IPS DF 4.7 (cell line): ENCODE measurements around the gene IFT172.
"Not testable (repeated sequence)": the region's sequence is repeated elsewhere in the genome, so short reads cannot be mapped to it uniquely, and the experiment has no call there.

Experiments
- DNase-seq: peaks from one replicate; pipeline ENCODE4 v3.0.0-alpha.2; 2013; ENCODE audit warnings: low spot score; ENCODE audit errors: extremely low read depth

The IFT172 gene, protein sequence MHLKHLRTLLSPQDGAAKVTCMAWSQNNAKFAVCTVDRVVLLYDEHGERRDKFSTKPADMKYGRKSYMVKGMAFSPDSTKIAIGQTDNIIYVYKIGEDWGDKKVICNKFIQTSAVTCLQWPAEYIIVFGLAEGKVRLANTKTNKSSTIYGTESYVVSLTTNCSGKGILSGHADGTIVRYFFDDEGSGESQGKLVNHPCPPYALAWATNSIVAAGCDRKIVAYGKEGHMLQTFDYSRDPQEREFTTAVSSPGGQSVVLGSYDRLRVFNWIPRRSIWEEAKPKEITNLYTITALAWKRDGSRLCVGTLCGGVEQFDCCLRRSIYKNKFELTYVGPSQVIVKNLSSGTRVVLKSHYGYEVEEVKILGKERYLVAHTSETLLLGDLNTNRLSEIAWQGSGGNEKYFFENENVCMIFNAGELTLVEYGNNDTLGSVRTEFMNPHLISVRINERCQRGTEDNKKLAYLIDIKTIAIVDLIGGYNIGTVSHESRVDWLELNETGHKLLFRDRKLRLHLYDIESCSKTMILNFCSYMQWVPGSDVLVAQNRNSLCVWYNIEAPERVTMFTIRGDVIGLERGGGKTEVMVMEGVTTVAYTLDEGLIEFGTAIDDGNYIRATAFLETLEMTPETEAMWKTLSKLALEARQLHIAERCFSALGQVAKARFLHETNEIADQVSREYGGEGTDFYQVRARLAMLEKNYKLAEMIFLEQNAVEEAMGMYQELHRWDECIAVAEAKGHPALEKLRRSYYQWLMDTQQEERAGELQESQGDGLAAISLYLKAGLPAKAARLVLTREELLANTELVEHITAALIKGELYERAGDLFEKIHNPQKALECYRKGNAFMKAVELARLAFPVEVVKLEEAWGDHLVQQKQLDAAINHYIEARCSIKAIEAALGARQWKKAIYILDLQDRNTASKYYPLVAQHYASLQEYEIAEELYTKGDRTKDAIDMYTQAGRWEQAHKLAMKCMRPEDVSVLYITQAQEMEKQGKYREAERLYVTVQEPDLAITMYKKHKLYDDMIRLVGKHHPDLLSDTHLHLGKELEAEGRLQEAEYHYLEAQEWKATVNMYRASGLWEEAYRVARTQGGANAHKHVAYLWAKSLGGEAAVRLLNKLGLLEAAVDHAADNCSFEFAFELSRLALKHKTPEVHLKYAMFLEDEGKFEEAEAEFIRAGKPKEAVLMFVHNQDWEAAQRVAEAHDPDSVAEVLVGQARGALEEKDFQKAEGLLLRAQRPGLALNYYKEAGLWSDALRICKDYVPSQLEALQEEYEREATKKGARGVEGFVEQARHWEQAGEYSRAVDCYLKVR (N-terminal part only)

DNA sequence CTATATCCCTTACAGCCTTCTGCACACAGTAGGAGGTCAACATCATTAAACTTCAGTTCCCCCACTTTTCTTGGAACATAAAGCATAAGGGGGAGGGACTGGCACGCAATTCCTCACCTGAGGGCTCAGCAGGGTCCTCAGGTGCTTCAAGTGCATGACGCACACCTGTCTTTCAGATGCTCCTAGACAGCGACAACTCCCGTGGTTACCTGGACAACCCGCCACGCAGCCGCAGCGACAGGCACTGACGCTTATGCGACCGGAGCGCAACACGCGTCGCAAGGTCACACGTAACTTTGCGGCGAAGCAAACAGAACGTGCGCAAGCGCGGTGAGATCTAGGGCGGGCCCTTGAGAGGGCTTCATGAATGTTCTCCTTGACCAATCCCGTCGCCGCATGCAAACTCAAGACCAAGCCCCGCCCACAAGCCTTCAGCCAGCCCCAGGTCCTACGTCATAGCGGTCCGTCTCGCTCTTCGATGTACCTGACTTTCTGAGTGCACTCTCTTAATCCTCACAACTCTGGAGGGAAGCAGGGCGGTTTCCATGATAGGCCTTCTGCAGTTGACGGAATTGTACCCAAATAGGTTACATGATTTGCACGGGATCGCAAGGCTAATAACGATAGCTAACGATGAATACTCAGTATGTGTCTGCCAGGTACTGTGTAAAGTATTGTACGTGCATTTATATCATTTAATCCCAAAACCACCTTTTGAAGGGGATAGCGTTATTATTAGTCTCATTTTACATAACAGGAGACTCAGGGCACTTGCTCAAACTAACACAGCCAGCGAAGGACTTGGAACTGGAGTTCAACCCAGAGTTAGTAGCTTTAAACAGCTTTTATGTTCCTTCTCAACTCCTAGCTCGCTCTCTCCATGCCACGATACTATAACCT, at the start of gene IFT172:
TSS of gene IFT172 (minus strand) at position 246 of the 900 bp plus-strand sequence. CDS start at position 156, 90 bp downstream.
- peak; percentile 96 for DNase-seq

DNA sequence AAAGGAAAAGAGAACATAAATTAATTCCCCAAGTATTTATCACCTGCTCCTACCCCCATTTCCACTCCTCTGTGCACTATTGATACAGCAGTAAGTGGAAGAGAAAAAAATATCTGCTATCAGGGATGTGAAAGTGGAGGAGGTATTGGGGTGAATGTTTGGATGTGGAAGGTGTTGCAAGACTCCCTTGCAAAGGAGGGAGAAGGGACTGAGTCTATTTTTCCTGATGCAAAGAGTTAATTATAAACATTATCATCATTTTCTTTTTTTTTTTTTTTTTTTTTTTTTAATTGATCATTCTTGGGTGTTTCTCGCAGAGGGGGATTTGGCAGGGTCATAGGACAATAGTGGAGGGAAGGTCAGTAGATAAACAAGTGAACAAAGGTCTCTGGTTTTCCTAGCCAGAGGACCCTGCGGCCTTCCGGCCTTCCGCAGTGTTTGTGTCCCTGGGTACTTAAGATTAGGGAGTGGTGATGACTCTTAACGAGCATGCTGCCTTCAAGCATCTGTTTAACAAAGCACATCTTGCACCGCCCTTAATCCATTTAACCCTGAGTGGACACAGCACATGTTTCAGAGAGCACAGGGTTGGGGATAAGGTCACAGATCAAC, 49.4 kb upstream of the IFT172 start:
- DNase-seq, result not testable (repeated sequence)

DNA sequence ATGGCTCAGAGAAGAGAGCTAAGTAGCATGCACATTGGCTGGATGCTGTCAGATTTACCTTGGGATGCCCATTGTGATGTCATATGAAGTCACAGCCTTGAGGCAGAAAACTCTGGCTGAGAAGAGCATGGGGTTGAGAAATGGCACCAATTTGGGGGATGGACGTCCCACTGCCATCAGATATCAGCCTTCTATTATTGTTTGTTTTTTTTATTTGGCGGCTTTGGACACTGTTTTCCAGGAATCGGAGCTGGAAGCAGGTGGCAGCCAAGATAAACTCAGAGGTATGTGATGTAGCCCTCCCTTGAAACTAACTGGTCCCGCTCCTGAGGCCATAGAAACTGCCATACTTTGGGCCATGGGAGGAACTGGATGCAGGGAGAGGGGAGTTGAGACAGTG, 47.7 kb upstream of the IFT172 start:
- DNase-seq, result no peak

DNA sequence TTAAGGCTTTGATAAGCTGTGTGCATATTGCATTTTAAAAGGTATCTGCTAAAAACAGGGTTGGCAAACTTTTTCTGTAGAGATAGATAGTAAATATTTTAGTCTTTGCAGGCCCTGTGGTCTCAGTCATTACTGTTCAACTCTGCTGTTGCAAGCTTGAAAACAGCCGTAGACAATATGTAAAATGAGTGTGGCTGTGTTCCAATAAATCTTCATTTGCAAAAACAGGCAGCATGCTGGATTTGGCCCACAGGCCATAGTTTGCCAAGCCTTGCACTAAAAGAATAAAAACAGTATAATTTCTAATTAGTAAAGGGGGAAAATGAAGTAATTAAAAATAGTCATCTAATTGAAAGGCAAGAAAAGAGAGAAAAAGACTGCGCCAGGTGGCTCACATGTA, 42.4 kb upstream of the IFT172 start:
- DNase-seq, result no peak

DNA sequence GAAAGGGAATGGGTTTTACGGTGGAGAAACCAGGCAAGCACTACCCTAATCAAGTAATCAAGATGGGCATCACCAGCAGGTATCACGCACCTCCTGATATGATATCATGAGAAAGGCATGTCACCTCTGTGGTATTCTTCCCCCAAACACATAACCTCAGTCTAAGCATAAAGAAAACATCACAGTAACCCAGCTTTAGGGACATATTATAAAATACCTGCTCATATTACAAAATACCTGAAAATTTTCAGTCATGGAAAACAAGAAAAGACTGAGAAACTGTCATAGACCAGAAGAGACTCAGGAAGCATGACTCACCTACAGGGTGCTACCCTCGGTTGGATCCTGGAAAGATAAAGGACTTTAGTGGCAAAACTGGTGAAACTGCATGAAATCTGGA, 37.6 kb upstream of the IFT172 start:
- no peak for DNase-seq

DNA sequence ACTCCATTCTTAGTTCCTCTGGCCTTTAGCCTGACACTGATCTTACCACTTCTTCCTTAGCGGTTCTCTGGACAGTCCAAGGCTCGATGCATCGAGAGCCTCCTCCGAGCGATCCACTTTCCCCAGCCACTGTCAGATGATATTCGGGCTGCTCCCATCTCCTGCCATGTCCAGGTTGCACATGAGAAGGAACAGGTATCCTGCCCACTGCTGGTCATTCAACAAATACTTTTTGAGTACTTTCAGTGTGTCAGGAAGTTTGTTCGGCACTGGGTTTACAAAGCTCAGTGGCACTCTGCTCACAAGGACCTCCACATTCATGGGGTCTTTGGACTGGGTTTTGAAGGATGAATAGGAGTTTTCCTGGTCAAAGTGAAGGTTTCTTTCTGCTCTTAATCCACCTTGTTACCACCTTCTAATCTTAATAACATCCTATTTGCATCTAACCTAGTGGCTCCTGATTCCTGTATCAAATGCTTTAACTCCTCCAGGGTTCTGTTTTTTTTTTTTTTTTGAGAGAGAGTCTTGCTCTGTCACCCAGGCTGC, 32.9 kb upstream of the IFT172 start:
- no peak for DNase-seq

DNA sequence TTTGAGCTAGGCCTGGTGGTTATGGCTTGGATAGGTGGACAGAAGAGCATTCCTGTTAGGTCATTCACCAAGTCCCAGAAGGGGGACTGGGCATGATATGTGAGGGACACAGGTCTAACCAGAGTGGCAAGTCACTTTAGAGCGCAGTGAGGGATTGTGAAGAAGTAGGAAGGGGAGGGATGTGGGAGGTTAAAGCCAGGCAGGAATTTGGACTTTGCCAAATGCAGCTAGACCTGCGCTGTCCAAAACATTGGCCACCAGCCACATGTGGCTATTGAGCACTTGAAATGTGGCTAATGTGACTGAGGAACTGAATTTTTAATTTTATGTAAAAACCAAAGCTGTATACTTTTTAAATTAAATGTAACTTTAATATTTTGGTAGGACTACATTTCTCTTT, 30.8 kb upstream of the IFT172 start:
- no peak for DNase-seq

DNA sequence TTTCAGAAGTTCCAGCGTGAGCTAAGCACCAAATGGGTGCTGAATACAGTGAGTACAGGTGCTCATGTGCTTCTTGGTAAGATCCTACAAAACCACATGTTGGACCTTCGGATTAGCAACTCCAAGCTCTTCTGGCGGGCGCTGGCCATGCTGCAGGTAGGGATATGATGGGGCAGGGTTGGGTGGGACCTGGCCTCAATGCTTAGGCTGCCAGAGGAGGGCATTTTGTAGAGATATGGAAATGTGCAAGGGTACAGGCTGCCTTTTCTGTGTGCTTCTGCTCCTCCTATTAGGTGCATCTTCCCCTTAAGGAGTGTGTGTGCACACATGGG, 29.2 kb upstream of the IFT172 start:
- DNase-seq, result no peak

DNA sequence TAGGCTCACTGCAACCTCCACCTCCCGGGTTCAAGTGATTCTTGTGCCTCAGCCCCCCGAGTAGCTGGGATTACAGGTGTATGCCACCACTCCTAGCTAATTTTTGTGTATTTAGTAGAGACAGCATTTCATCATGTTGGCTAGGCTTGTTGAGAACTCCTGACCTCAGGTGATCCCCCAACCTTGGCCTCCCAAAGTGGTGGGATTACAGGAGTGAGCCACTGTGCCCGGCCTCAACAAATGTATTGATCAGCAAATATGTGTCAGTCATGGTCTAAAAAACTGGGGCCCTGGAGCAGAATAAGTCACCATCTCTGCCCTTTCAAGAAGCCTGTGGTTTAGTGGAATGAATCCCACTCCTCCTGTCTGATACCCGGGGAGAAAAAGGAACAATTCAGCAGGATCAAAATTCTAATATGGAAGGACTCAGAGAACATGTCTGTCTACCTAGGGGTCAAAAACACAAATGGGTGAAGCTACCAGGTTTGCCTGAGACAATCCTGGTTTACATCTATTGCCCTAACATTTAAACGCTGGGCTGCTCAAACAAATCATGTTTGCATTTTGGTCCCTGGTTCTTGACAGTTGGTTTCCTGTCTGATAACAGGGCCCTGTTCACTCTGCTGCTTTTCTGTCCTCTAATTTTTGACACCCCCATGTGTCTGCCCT, 28.7 kb upstream of the IFT172 start:
- DNase-seq, result no peak

DNA sequence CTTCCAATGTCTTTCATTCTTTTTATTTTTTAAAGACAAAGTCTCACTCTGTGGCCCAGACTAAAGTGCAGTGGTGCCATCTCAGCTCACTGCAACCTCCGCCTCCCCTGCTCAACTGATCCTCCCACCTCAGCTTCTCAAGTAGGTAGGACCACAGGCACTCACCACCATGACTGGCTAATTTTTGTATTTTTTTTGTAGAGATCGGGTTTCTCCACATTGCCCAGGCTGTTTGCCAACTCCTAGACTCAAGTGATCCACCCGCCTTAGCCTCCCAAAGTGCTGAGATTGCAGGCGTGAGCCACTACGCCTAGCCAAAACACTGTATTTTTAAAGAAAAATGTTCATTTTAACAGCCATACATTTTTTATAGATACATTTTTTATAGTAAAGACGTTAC, 19.8 kb upstream of the IFT172 start:
- no peak for DNase-seq

DNA sequence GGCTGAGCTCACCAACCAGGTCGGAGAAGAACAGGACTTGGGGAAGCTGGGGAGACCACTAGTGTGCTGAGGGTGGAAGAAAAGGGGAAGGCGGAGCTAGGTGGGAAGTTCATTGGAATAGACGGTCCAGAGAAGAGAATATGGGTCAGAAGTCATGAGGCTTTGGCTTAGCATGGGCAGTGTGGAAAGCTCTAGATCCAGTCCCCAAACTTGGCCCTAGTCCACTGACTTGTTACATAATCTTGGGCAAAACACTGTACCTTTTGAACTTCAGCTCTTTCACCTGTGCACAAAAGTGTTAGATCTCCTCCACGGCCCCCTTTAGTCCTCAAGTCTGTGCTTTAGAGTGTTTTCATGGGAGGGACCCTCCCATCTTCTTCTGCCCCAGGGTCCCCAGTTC, 17.8 kb upstream of the IFT172 start:
- DNase-seq, result no peak

DNA sequence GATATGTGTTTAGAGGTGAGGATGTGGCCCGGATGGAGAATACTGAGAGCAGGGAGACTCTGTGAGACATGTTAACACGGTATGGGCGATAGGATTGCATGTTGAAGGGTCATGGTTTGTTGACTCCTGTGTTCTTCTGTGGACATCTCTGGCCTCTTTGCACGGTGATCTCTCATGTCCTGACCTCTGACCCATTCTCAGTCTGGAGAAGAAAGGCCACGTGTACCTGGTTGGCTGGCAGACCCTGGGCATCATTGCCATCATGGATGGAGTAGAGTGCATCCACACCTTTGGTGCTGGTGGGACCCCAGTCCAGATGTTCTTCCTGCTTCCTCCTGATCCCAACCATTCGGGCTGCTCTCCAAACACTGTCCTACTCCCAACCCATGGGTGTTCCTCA, 17.0 kb upstream of the IFT172 start:
- no peak for DNase-seq

DNA sequence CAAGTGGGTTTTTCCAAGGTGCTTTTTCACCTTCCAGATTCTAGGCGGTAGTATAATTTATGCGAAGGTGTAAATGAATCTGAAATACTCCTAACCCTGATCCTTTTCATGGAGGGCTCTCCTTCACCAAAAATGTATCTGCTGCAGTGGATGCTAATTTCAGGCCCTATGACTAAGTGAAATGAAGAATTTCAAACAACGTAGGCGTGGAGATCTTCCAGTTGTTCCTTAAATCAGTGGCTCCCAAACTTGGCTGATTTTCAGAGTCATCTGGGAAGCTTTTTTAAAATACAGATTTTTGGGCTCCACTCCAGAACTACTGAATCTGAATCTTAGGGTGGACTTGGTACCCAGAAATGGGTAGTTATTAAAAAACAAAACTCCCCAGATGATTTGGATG, 12.6 kb upstream of the IFT172 start:
- DNase-seq, result no peak

DNA sequence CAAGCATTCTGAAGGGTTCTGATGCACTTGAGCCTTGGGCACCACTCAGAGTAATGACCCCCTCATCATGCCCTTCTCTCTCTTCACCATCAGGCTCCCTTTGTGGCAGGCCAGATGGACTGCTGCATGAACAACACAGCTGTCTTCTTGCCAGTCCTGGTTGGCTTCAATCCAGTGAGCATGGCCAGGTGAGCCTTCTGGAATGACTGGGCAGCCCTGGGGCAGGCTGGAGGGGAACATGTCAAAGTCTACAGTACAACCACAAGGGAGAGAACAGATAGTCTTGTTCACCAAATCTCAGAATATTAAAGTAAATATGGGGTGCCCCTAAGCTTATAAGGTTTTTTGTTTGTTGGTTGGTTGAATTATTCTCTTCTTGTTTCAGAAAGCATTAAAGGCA, 11.5 kb upstream of the IFT172 start:
- DNase-seq, result no peak

DNA sequence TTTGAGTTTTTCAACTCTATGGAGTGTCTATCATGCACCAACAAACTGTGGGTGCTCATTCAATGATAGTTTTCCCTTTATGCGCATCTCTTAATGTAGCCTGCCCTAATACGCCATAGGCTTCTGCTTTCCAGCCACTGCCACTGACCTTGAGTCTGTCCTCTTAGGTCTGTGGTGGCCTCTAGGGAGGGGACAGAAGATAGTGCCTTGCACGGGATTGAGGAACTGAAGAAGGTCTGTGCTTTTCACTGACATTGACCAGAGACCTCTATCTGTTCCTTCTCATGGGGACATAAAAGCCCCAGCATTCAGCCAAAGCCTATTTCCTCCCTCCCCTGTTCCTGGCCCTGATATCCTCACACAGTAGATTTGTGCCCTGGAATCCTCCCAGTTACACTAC, 9.4 kb upstream of the IFT172 start:
- DNase-seq, result no peak

DNA sequence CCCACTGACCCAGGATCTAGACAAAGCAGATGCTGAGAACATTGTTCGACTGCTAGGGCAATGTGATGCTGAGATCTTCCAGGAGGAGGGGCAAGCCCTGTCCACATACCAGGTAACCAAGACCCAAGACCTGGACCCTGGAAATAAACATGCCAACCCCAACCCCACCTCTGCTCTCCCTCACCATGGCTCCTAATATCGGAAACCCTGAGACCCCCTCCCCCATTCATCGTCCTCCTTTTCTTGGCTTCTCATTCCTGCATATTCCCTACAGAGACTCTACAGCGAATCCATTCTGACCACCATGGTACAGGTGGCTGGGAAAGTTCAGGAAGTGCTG, 7.7 kb upstream of the IFT172 start:
- no peak for DNase-seq

DNA sequence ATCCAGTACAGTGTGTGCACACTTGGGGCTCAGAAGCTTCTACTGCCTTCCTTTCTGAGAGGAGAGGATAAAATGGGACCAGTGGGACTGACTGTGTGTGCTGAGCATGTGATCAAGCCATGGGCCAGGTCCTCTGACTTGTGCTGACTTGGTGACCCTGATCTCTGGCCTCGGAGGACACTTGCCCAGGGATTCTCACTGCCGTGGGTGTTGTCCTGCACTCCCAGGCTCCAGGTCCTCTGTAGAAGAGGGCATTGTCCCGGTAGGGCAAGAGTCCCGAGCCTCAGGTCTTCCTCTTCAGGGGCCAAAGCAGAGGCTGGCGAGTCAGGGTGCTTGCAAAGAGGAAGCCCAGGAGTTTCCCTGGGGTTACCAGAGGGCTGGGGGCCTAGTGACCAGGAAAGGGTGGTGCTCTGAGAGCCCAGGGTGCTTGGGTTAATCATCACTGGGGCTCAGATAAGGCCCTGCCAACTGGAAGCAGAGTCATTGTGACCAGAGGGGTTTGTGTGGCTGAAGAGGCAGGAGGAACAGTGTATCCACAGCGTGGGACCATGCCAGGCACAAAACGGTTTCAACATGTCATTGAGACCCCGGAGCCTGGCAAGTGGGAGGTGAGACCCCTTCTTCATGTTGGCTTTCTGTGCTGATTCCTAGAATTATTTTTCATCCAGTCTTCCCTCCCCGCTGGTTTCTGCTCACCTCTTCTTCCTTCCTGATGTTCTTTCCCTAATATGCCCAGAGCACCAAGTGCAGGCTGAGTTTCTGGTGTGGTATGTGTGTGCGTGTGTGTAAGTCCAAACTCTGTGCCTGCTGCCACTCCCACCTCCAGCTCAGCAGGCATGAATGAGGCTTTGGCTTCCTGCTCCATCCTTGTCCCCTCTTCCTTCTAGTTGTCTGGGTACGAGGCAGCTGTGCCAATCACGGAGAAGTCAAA, 7.1 kb upstream of the IFT172 start, which contains the start of gene GCKR:
TSS of gene GCKR (plus strand) at position 483 of the 931 bp plus-strand sequence. CDS start at position 549, 66 bp downstream.
- DNase-seq, result no peak

DNA sequence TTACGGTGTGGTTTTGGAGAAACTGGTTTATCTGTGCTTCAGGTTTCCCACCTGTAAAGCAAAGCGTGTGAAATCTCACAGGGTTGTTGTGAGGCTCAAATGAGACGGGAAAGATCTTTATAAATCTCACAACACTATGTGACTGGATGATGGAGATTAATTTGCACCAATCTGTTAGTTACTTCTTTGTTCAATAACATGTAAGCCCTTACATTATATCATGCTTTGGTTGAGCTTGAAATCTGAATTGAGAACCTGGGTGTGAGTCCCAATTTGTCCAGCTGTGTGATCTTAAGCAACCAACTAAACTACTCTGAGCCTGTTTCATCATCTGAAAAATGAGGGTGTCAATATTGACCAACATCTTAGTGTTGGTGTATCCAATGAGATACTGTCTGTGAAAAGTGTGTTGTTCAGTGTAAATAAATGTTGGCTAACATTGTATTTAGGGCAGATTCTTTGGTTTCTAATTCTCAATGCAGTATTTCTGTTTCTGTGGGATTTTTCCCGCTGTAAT, 6.4 kb upstream of the IFT172 start:
- DNase-seq, result no peak
